H1 (cell line): Measurements from ENCODE around the gene HCK. TPM values are rescaled to one million over a fixed set of nuclear protein-coding genes. Genes with fewer than 3 reads are reported as not detected.
A peak's percentile ranks its signal among the peaks of the same experiment; 100 is the strongest.

Source experiments
- CTCF ChIA-PET: fragments of 300-600 bp; sonication (Branson Sonifier 250); formaldehyde crosslinking; loops from one replicate; lab custom pipeline; 2021; ENCODE audit not compliant: partially characterized antibody; lab: Charles Lee
- POLR2A ChIA-PET: fragments of 300-600 bp; sonication (Branson Sonifier 250); formaldehyde crosslinking; loops from one replicate; lab custom pipeline; 2021; ENCODE audit warnings: inconsistent platforms; ENCODE audit not compliant: partially characterized antibody; lab: Charles Lee
- DNase-seq, 2 experiments: peaks; one replicate each; pipeline versions ENCODE4 v3.0.0 to v3.0.0-alpha.2; 2010 to 2022; ENCODE audit warnings: low spot score in 2 of 2, low read depth in 1 of 2, mixed read lengths in 1 of 2
- FAIRE-seq: peaks from 2 replicates; lab custom pipeline; 2011; peaks lifted over from hg19 to GRCh38; lab: Jason Lieb, UNC
- H2AFZ ChIP-seq: 2 replicates; pipeline ENCODE4 v1.8.1; 2012; ENCODE audit warnings: low read length, inconsistent platforms
- H2AK5ac ChIP-seq: 2 replicates; pipeline ENCODE4 v1.6.1; 2013; ENCODE audit warnings: low read depth, low read length
- H2BK120ac ChIP-seq: replicated peaks from 2 replicates; pipeline ENCODE3; 2013; ENCODE audit warnings: low read depth, low read length, inconsistent platforms
- H2BK12ac ChIP-seq: 2 replicates; pipeline ENCODE4 v1.6.1; 2013; ENCODE audit warnings: low read depth, low read length
- H2BK15ac ChIP-seq: 2 replicates; pipeline ENCODE4 v1.6.1; 2013; ENCODE audit warnings: low read length
- H2BK20ac ChIP-seq: 2 replicates; pipeline ENCODE4 v1.6.1; 2013; ENCODE audit warnings: low read length
- H2BK5ac ChIP-seq: 2 replicates; pipeline ENCODE4 v1.6.1; 2013; ENCODE audit warnings: low read depth, low read length
- H3K14ac ChIP-seq: 2 replicates; pipeline ENCODE4 v1.6.1; 2013; ENCODE audit warnings: inconsistent platforms; ENCODE audit not compliant: insufficient read length
- H3K18ac ChIP-seq: 2 replicates; pipeline ENCODE4 v1.6.1; 2013; ENCODE audit warnings: low read length; ENCODE audit errors: extremely low read depth
- H3K23ac ChIP-seq: 2 replicates; pipeline ENCODE4 v1.6.1; 2013; ENCODE audit warnings: inconsistent platforms; ENCODE audit not compliant: insufficient read length
- H3K23me2 ChIP-seq: 2 replicates; pipeline ENCODE4 v1.6.1; 2013; ENCODE audit warnings: low read depth, low read length
- H3K27ac ChIP-seq: 2 replicates; pipeline ENCODE4 v1.6.1; 2011; ENCODE audit warnings: low read depth, low read length, inconsistent platforms
- H3K27me3 ChIP-seq, 4 experiments: replicated peaks in 1 of 4; 1 replicate in 1 of 4; 2 replicates in 3 of 4; pipeline versions ENCODE4 v1.6.1 to v1.8.1; 2011 to 2013; ENCODE audit warnings: low read length in 3 of 4, mild to moderate bottlenecking in 3 of 4, inconsistent platforms in 2 of 4, mixed read lengths in 2 of 4, moderate library complexity in 1 of 4; ENCODE audit not compliant: control insufficient read depth in 3 of 4, insufficient read depth in 3 of 4; ENCODE audit errors: extremely low read depth in 1 of 4
- H3K36me3 ChIP-seq, 4 experiments: 2 replicates each; pipeline versions ENCODE4 v1.6.1 to v1.8.1; 2011 to 2013; ENCODE audit warnings: mild to moderate bottlenecking in 4 of 4, low read length in 3 of 4, moderate library complexity in 2 of 4, control low read depth in 1 of 4, inconsistent platforms in 1 of 4; ENCODE audit not compliant: insufficient read depth in 4 of 4, control insufficient read depth in 2 of 4
- H3K4ac ChIP-seq: replicated peaks from 2 replicates; pipeline ENCODE3; 2013; ENCODE audit warnings: low read length, low read depth, mixed read lengths, inconsistent platforms; ENCODE audit not compliant: insufficient read length
- H3K4me1 ChIP-seq, 4 experiments: replicated peaks in 1 of 4; 1 replicate in 1 of 4; 2 replicates in 3 of 4; pipeline versions ENCODE4 v1.6.1 to v1.8.1; 2011 to 2013; ENCODE audit warnings: low read length in 3 of 4, inconsistent platforms in 2 of 4, mixed read lengths in 1 of 4; ENCODE audit not compliant: insufficient read depth in 4 of 4, control insufficient read depth in 3 of 4
- H3K4me2 ChIP-seq, 2 experiments: 2 replicates each; pipeline versions ENCODE4 v1.6.1 to v1.8.1; 2011 to 2013; ENCODE audit warnings: low read depth in 2 of 2, low read length in 2 of 2, control low read depth in 1 of 2, inconsistent platforms in 1 of 2, mild to moderate bottlenecking in 1 of 2; ENCODE audit not compliant: insufficient read depth in 1 of 2
- H3K4me3 ChIP-seq, 4 experiments: fragments of 200-600, 300-600 bp in 1 of 4; sonication (generic), shearing (Covaris generic), sonication (Bioruptor Twin) in 1 of 4; 2 replicates each; pipeline versions ENCODE4 v1.5.1 to v1.8.1; 2011 to 2016; ENCODE audit warnings: low read length in 4 of 4, low read depth in 3 of 4, control low read depth in 2 of 4, inconsistent platforms in 2 of 4, mild to moderate bottlenecking in 2 of 4, mixed read lengths in 1 of 4, moderate library complexity in 1 of 4; ENCODE audit not compliant: insufficient read depth in 2 of 4; ENCODE audit errors: extremely low read depth in 1 of 4
- H3K56ac ChIP-seq: replicated peaks from 2 replicates; pipeline ENCODE3; 2013; ENCODE audit warnings: low read depth, mild to moderate bottlenecking, mixed read lengths, low read length, inconsistent platforms; ENCODE audit not compliant: insufficient read length
- H3K79me1 ChIP-seq: 2 replicates; pipeline ENCODE4 v1.6.1; 2013; ENCODE audit warnings: low read depth, low read length, control low read depth
- H3K79me2 ChIP-seq, 2 experiments: 2 replicates each; pipeline versions ENCODE4 v1.6.1 to v1.8.1; 2012 to 2013; ENCODE audit warnings: low read length in 2 of 2, mild to moderate bottlenecking in 2 of 2, inconsistent platforms in 1 of 2; ENCODE audit not compliant: insufficient read depth in 2 of 2, control insufficient read depth in 1 of 2
- H3K9ac ChIP-seq, 4 experiments: replicated peaks in 1 of 4; 1 replicate in 1 of 4; 2 replicates in 3 of 4; pipeline versions ENCODE4 v1.6.1 to v1.8.1; 2011 to 2013; ENCODE audit warnings: low read depth in 3 of 4, low read length in 3 of 4, control low read depth in 2 of 4, mild to moderate bottlenecking in 2 of 4, moderate library complexity in 2 of 4, inconsistent platforms in 1 of 4; ENCODE audit errors: extremely low read depth in 1 of 4
- H3K9me3 ChIP-seq, 2 experiments: 2 replicates each; pipeline versions ENCODE4 v1.6.1 to v1.8.1; 2012 to 2013; ENCODE audit warnings: mild to moderate bottlenecking in 2 of 2, moderate library complexity in 2 of 2, control low read depth in 1 of 2, inconsistent platforms in 1 of 2, low read depth in 1 of 2, low read length in 1 of 2, mixed read lengths in 1 of 2; ENCODE audit not compliant: insufficient read depth in 2 of 2
- H4K20me1 ChIP-seq, 2 experiments: replicated peaks in 1 of 2; 2 replicates each; pipeline versions ENCODE3 to v1.8.1; 2011 to 2013; ENCODE audit warnings: inconsistent platforms in 2 of 2, low read length in 2 of 2, mild to moderate bottlenecking in 1 of 2; ENCODE audit not compliant: insufficient read depth in 2 of 2, control insufficient read depth in 1 of 2
- H4K5ac ChIP-seq: 2 replicates; pipeline ENCODE4 v1.6.1; 2013; ENCODE audit warnings: low read length, low read depth, mixed read lengths, inconsistent platforms; ENCODE audit not compliant: insufficient read length
- H4K8ac ChIP-seq: 2 replicates; pipeline ENCODE4 v1.8.0; 2013; ENCODE audit warnings: mild to moderate bottlenecking, moderate library complexity, low read length, inconsistent platforms; ENCODE audit not compliant: insufficient read depth; ENCODE audit errors: extremely low read depth
- H4K91ac ChIP-seq: replicated peaks from 2 replicates; pipeline ENCODE3; 2013; ENCODE audit warnings: low read length, mixed read lengths, inconsistent platforms; ENCODE audit not compliant: insufficient read length
- CBX5 ChIP-seq: fragments of 300-800, 300-1000 bp; sonication (generic); IDR thresholded peaks from 2 replicates; pipeline ENCODE4 v1.7.1; 2016; ENCODE audit warnings: antibody characterized with exemption, low read length, low read depth
- KDM1A ChIP-seq: fragments of 200-600, 300-600 bp; sonication (generic); IDR thresholded peaks from 2 replicates; pipeline ENCODE4 v1.7.1; 2016; ENCODE audit warnings: mild to moderate bottlenecking, low read length, borderline replicate concordance
- MAFK ChIP-seq: IDR thresholded peaks from 2 replicates; pipeline ENCODE4 v1.6.1; 2012; ENCODE audit warnings: low read depth, mild to moderate bottlenecking, improper control_type of control experiment, low read length
- SIN3A ChIP-seq, 2 experiments: IDR thresholded peaks in 1 of 2; conservative IDR thresholded peaks in 1 of 2; 2 replicates each; pipeline ENCODE4 v1.6.1; 2011 to 2012; ENCODE audit warnings: low read length in 2 of 2, improper control_type of control experiment in 1 of 2, low read depth in 1 of 2, mild to moderate bottlenecking in 1 of 2
- SP1 ChIP-seq: IDR thresholded peaks from 2 replicates; pipeline ENCODE4 v1.6.1; 2011; ENCODE audit warnings: low read depth, low read length
- WGBS, 2 experiments: shearing (Covaris generic) in 1 of 2; methylation state at CpG; one replicate each; pipeline versions ENCODE4 v1.1.6 to v1.1.7; 2013 to 2015; ENCODE audit warnings: low lambda C conversion rate in 2 of 2, mixed read lengths in 2 of 2, inconsistent platforms in 1 of 2, low coverage in 1 of 2, missing lambda C conversion rate in 1 of 2; ENCODE audit not compliant: insufficient replicate concordance in 2 of 2, insufficient coverage in 1 of 2, insufficient read length in 1 of 2; ENCODE audit errors: extremely low coverage in 1 of 2, missing lambda C conversion rate in 1 of 2; 5-methylcytosine and 5-hydroxymethylcytosine counted together
- polyA plus RNA-seq, 7 experiments: library from polyadenylated mRNA; depleted of rRNA in 3 of 7; stranded (reverse) in 5 of 7; unstranded in 2 of 7; fragments of >200 nt in 5 of 7; fragments of 200-250 nt in 2 of 7; gene quantifications; 1 replicate in 5 of 7; 2 replicates in 1 of 7; 4 replicates in 1 of 7; pipeline versions ENCODE4 v1.2.1 to v1.2.3, GENCODE V29; 2011 to 2013; ENCODE audit warnings: missing spikeins in 2 of 7, mixed read lengths in 2 of 7
- total RNA-seq: library from RNA; stranded (reverse); fragmentation: NEBNext Ultra II Directional; extraction: Animal tissue kit (Norgen Biotek cat#: 25700); gene quantifications from 2 replicates; pipeline ENCODE4 v1.2.1, GENCODE V29; 2021

Gene HCK
- total and polyA plus RNA-seq, 2 of the 8 experiments (the other 6 are each of a cell fraction or from before 2014, with no cell fraction given) = 0.37 to 4.3 TPM

DNA sequence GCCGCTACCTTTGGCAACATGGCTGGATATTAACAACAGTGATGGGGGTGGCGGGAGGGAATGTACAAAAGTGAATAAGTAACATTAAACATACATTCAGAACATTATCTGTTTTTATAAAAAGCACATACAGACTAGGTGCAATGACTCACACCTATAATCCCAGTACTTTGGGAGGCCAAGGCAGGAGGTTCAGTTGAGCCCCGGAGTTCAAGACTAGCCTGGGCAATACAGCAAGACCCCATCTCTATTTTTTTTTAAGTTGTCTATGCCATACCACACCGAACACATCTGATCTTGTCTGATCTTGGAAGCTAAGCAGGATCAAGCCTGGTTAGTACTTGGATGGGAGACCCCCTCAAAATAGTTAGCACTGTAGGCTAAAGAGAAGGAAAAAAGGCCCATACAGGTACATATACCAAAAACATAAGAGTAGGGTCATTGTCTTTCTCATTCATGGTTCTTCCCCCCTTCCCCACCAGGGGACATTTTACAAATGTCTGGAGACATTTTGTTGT lies 1.7 kb upstream of the HCK start:
- Histone ChIP-seq H2AK5ac (no peak overlapping the region), H3K4me1 (peaks cover 2 to 10% (median 6%) of the 10 kb centered on the region in 4 experiments; a peak in 5 of 7 replicates), H3K9me3 (no peaks in the 10 kb centered on the region), H3K27me3 (peaks cover 3 to 45% (median 33%) of the 10 kb centered on the region in 4 experiments), H3K36me3 (no peaks in the 10 kb centered on the region), H2BK15ac (no peak overlapping the region), H3K79me2 (no peaks in the 10 kb centered on the region), H4K8ac (no peak overlapping the region), H2AFZ (no peak overlapping the region), H2BK120ac (no peak overlapping the region), H3K79me1 (no peaks in the 10 kb centered on the region), H3K56ac (no peak overlapping the region), H2BK20ac (no peak overlapping the region), H3K4me2 (no peak overlapping the region; a peak in 1 of 4 replicates), H3K23ac (no peak overlapping the region), H2BK5ac (no peak overlapping the region), H3K14ac (no peak overlapping the region), H3K27ac (no peak overlapping the region), H3K4me3 (no peak overlapping the region), H3K23me2 (peaks cover 8% of the 10 kb centered on the region; the same call in 1 of the 2 replicates), H3K9ac (no peak overlapping the region), H4K20me1 (no peaks in the 10 kb centered on the region), H4K5ac (no peak overlapping the region), H3K18ac (no peak overlapping the region), H2BK12ac (no peak overlapping the region), H4K91ac (no peak overlapping the region), H3K4ac (no peak overlapping the region)
- DNase-seq (no peak), FAIRE-seq (peak; percentile 28)
- WGBS, 2 experiments = 83% methylated on average over 4 of the region's 4 CpGs; no CpG with 5 or more reads in 1 of the 2 experiments
- CTCF ChIA-PET = interaction anchor here (1.2 to 4.1 kb wide), 4 partner anchors 20 to 53 kb away, joined by 3 to 22 read pairs (median 4); no protein-coding TSS in a partner anchor
- TF ChIP-seq KDM1A (peak; percentile 86; the same call in 1 of the 2 replicates), SIN3A (conservative IDR thresholded peaks at IDR 0.05 in 1 of 2, IDR thresholded peaks at IDR 0.05 in 1 of 2; ENCODE audit: low read depth in 1 of 2, low read length in 2 of 2) (no peak), CBX5 (no peak), SP1 (no peak), MAFK (no peak)
- POLR2A ChIA-PET = interaction anchor here (0.9 kb wide), 1 partner anchor 60 kb away, joined by 3 read pairs; the partner anchor contains the start of gene TM9SF4
